ENCODE results near the gene CACNA1H. TPM values are rescaled to one million over a fixed set of nuclear protein-coding genes. Genes with fewer than 3 reads are reported as not detected.

Gene CACNA1H
- total and polyA plus RNA-seq, 3 donors from 2014 or later, result 41.1 to 69.0 (median 55.9) TPM

DNA sequence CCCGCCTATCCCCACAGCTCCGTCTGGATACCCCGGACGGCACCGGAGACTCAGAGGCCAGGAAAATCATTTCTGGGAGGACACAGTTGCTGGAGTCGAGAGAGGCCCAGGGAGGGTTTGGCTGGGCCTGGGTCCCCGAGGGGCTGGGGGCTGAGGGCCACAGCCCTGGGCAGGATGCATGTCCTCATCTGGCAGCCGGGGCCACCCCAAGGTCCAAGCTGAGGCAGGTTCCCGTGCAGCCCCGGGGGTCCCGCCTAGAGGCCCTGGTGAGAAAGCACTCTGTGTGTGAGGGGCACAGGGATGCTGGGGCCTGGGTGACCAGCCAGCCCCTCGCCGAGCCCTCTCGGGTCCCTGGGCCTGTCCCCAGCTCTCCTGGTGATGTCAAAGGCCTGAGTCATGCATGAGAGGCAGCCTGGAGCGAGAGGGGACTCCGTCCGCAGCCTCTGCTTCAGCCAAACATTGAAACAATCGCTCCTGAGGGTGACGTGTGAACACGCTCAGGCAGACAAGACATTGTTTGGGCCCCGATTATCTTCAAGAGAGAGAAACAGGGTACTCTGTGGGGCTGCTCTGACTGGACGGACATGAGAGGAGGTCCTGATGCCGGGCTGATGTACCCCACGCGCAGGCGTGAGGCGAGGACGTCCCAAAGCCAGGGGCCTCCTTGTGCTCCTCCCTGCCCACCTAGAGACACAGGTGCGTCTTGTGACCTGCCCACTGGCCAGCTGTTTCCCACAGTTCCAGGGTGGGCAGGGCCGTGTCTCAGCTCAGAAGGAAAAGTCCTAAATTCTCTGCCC is 31.1 kb upstream of the CACNA1H start:
- no peaks in the 10 kb centered on the region for H3K27me3 ChIP-seq
- WGBS, 2 donors, result 77 to 82% methylated on average over 19 to 30 of the region's 30 CpGs
- TF ChIP-seq POLR2A (IDR thresholded peaks at IDR 0.05), result no peak
- TF ChIP-seq, protein P1, sequence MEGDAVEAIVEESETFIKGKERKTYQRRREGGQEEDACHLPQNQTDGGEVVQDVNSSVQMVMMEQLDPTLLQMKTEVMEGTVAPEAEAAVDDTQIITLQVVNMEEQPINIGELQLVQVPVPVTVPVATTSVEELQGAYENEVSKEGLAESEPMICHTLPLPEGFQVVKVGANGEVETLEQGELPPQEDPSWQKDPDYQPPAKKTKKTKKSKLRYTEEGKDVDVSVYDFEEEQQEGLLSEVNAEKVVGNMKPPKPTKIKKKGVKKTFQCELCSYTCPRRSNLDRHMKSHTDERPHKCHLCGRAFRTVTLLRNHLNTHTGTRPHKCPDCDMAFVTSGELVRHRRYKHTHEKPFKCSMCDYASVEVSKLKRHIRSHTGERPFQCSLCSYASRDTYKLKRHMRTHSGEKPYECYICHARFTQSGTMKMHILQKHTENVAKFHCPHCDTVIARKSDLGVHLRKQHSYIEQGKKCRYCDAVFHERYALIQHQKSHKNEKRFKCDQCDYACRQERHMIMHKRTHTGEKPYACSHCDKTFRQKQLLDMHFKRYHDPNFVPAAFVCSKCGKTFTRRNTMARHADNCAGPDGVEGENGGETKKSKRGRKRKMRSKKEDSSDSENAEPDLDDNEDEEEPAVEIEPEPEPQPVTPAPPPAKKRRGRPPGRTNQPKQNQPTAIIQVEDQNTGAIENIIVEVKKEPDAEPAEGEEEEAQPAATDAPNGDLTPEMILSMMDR (IDR thresholded peaks at IDR 0.05), result no peak
- no peaks in the 10 kb centered on the region for H3K9me3 ChIP-seq
- intact Hi-C loops (cut with DNase I; ENCODE audit: low total_unique reads), result no loop called here
- H3K27ac ChIP-seq, result no peak overlapping the region
- H3K4me3 ChIP-seq, result no peak overlapping the region
- DNase-seq, result no peak
- no peaks in the 10 kb centered on the region for H3K36me3 ChIP-seq (ENCODE audit: low read depth, missing control alignments)
- peaks cover 8% of the 10 kb centered on the region for H3K4me1 ChIP-seq

DNA sequence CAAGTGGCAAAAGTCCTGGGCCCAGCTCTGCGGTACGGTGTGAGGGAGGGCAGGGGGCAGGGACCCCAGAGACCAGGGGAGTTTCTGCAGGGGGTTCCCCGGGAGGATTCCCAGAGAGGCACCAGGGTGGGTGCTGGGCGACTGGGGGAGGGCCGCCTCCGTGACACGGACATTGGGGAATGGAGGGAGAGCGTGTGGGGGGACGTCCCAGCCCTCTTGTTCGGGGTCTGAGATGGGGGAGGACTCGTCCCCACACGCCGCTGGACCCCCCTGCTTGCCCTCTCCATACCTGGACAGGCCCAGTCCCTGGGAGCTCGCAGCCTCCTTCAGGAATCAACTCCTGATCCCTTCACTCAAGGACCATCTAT is 30.5 kb upstream of the CACNA1H start:
- intact Hi-C loops (cut with DNase I; ENCODE audit: low total_unique reads), result no loop called here
- TF ChIP-seq, protein P1 (IDR thresholded peaks at IDR 0.05), result no peak
- TF ChIP-seq POLR2A (IDR thresholded peaks at IDR 0.05), result no peak
- 81 to 89% methylated on average over 10 to 14 of the region's 14 CpGs for WGBS, 2 donors
- no peak for DNase-seq
- Histone ChIP-seq H3K36me3 (ENCODE audit: low read depth, missing control alignments) (no peaks in the 10 kb centered on the region), H3K4me3 (no peak overlapping the region), H3K4me1 (peaks cover 2% of the 10 kb centered on the region), H3K9me3 (no peaks in the 10 kb centered on the region), H3K27me3 (no peaks in the 10 kb centered on the region), H3K27ac (no peak overlapping the region)

DNA sequence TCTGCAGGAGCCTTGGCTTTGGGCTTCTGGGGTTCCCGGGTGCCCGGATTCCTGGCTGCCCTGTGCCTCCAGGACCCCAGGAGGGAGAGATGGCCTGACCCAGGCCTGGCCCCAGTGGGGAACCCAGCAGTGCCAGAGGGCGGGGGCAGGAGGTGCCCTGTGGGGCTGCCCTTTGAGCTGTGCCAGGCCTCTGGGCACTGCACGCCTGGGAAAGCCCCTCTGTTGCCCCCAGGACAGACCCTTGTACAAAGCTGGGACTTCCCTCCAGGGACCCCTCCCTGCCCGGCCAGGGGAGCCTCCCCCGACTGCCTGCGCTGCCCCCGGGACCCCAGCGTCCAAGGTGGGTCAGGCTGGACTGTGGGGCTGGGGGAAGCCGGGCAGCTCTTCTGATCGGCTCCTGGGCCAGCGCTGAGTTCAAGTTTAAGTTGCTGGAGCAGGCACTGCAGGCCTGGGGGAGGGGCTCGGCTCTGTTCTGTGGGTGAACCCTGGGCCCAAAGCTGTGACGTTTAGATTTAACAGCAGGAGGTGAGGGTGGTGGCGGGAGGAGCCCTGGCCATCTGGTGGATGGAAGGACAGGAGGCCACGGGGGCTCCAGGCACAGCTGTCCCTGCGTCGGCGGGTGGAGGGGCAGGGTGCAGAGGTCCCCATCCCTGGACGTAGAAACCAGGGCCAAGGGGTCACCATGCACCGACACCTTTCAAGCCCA is 29.2 kb upstream of the CACNA1H start:
- TF ChIP-seq POLR2A (IDR thresholded peaks at IDR 0.05), result no peak
- TF ChIP-seq, protein P1 (IDR thresholded peaks at IDR 0.05), result no peak
- Histone ChIP-seq H3K4me1 (no peaks in the 10 kb centered on the region), H3K9me3 (no peaks in the 10 kb centered on the region), H3K4me3 (no peak overlapping the region), H3K27me3 (no peaks in the 10 kb centered on the region), H3K36me3 (ENCODE audit: low read depth, missing control alignments) (no peaks in the 10 kb centered on the region), H3K27ac (no peak overlapping the region)
- intact Hi-C loops (cut with DNase I; ENCODE audit: low total_unique reads), result no loop called here
- WGBS, 2 donors, result 73 to 75% methylated on average over 9 to 14 of the region's 21 CpGs
- no peak for DNase-seq

DNA sequence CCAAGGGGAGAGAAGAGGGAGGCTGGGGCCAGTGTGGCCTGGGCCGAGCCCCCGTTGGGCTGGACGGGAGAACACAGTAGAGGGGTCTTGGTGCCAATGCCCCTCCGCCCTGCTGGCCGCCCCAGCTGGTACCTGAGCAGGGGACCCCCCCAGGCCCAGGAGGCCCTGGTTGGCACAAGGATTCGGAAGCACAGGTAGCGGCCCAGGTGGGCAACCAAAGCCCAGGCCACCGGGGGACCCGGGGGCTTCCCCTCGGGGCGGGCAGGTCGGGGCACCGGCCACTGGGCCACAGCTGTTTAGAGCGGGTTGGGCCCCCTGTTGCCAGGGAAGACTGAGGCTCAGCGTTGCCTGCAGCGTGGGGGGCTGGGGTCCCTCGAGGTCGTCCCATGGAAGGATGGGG is 28.6 kb upstream of the CACNA1H start:
- WGBS, 2 donors, result 80% methylated on average over 17 of the region's 18 CpGs; no CpG with 5 or more reads in 1 of the 2 donors
- no peak overlapping the region for H3K27ac ChIP-seq
- H3K36me3 ChIP-seq (ENCODE audit: low read depth, missing control alignments), result no peaks in the 10 kb centered on the region
- H3K4me1 ChIP-seq, result no peaks in the 10 kb centered on the region
- H3K4me3 ChIP-seq, result no peak overlapping the region
- H3K9me3 ChIP-seq, result no peaks in the 10 kb centered on the region
- TF ChIP-seq, protein P1 (IDR thresholded peaks at IDR 0.05), result no peak
- no peak for TF ChIP-seq POLR2A (IDR thresholded peaks at IDR 0.05)
- no peaks in the 10 kb centered on the region for H3K27me3 ChIP-seq
- intact Hi-C loops (cut with DNase I; ENCODE audit: low total_unique reads), result no loop called here
- no peak for DNase-seq

Data from testis (tissue), 3 donors.